Spinal cord (tissue), 10 donors: ENCODE results near the gene SPDYC. TPM values are rescaled to one million over a fixed set of nuclear protein-coding genes. Genes with fewer than 3 reads are reported as not detected.
A peak's percentile ranks its signal among the peaks of the same experiment; 100 is the strongest.
"Not testable (repeated sequence)": the region's sequence is repeated elsewhere in the genome, so short reads cannot be mapped to it uniquely, and the experiment has no call there.

ENCODE experiments used
- DNase-seq, 6 donors: peaks; one replicate each; pipeline versions ENCODE4 v3.0.0 to v3.0.0-alpha.2; 2013 to 2015; ENCODE audit warnings: low spot score in 6 of 6, low read depth in 4 of 6
- H3K27ac ChIP-seq: one replicate; pipeline ENCODE4 v1.5.1; 2013; ENCODE audit warnings: low read depth, low read length, control low read depth
- H3K27me3 ChIP-seq: one replicate; pipeline ENCODE4 v1.6.1; 2013; ENCODE audit warnings: low read length; ENCODE audit not compliant: control insufficient read depth, insufficient read depth
- H3K36me3 ChIP-seq: one replicate; pipeline ENCODE4 v1.6.1; 2013; ENCODE audit warnings: low read length; ENCODE audit not compliant: control insufficient read depth, insufficient read depth
- H3K4me1 ChIP-seq: one replicate; pipeline ENCODE4 v1.6.1; 2013; ENCODE audit warnings: low read length; ENCODE audit not compliant: control insufficient read depth, insufficient read depth
- H3K4me3 ChIP-seq: one replicate; pipeline ENCODE4 v1.5.1; 2013; ENCODE audit warnings: low read depth, low read length, control low read depth
- H3K9me3 ChIP-seq: one replicate; pipeline ENCODE4 v1.6.1; 2013; ENCODE audit warnings: low read length; ENCODE audit not compliant: control insufficient read depth, insufficient read depth
- WGBS: methylation state at CpG from one replicate; pipeline ENCODE4 v1.1.5; 2013; ENCODE audit warnings: missing lambda C conversion rate; ENCODE audit not compliant: insufficient coverage; 5-methylcytosine and 5-hydroxymethylcytosine counted together
- polyA plus RNA-seq, 2 donors: library from polyadenylated mRNA; unstranded; fragments of 120-200 nt; gene quantifications; one replicate each; pipeline ENCODE4 v1.2.1, GENCODE V29; 2013; ENCODE audit not compliant: insufficient read length in 2 of 2
- total RNA-seq, 2 donors: library from RNA; depleted of rRNA in 1 of 2; stranded (reverse); fragments of 120-200 nt in 1 of 2; fragments of >200 nt in 1 of 2; gene quantifications; one replicate each; pipeline versions ENCODE4 v1.2.3 to v1.2.4, GENCODE V29; 2013 to 2014
- donor health status: healthy.

The SPDYC gene
- total and polyA plus RNA-seq, 4 donors: 0.17 TPM; not detected in 3

GRCh38 chr11:65165410-65166317 is 4.4 kb upstream of the SPDYC start:
- no peaks in the 10 kb centered on the region for H3K9me3 ChIP-seq
- no peaks in the 10 kb centered on the region for H3K36me3 ChIP-seq
- H3K4me1 ChIP-seq: peaks cover 4% of the 10 kb centered on the region
- 51% methylated on average over 24 of the region's 31 CpGs for WGBS
- no peak overlapping the region for H3K4me3 ChIP-seq
- H3K27me3 ChIP-seq: no peaks in the 10 kb centered on the region
- peak overlapping the region; percentile 6 for H3K27ac ChIP-seq
- peak in 1 of 6 donors; percentile 21 for DNase-seq

GRCh38 chr11:65166893-65167292 is 3.1 kb upstream of the SPDYC start:
- Histone ChIP-seq H3K4me3 (no peak overlapping the region), H3K36me3 (no peaks in the 10 kb centered on the region), H3K27ac (no peak overlapping the region), H3K9me3 (no peaks in the 10 kb centered on the region), H3K27me3 (no peaks in the 10 kb centered on the region), H3K4me1 (peaks cover 4% of the 10 kb centered on the region)
- no peak for DNase-seq
- WGBS: 100% methylated on average over 1 of the region's 3 CpGs

- H3K4me1 ChIP-seq: peaks cover 4% of the 10 kb centered on the region
- DNase-seq: no peak
- WGBS: no CpG with 5 or more reads among the region's 3 CpGs
Observed at GRCh38 chr11:65167656-65168055, 2.4 kb upstream of the SPDYC start.

GRCh38 chr11:65169164-65169641 is 830 bp upstream of the SPDYC start:
- Histone ChIP-seq H3K36me3 (no peaks in the 10 kb centered on the region), H3K27me3 (no peaks in the 10 kb centered on the region), H3K4me3 (no peak overlapping the region), H3K9me3 (no peaks in the 10 kb centered on the region), H3K27ac (no peak overlapping the region), H3K4me1 (peaks cover 4% of the 10 kb centered on the region)
- WGBS: 65% methylated on average over 5 of the region's 11 CpGs
- DNase-seq: no peak

More at GRCh38 chr11:65167656-65168055, 2.4 kb upstream of the SPDYC start:
- no peaks in the 10 kb centered on the region for H3K27me3 ChIP-seq
- H3K27ac ChIP-seq: no peak overlapping the region
- H3K36me3 ChIP-seq: no peaks in the 10 kb centered on the region
- no peaks in the 10 kb centered on the region for H3K9me3 ChIP-seq
- H3K4me3 ChIP-seq: no peak overlapping the region

GRCh38 chr11:65172600-65172999 is 2.6 kb downstream of the SPDYC start:
- no peaks in the 10 kb centered on the region for H3K4me1 ChIP-seq
- no peaks in the 10 kb centered on the region for H3K9me3 ChIP-seq
- no peaks in the 10 kb centered on the region for H3K27me3 ChIP-seq
- WGBS: 90% methylated on average over 8 of the region's 10 CpGs
- DNase-seq: no peak
- no peak overlapping the region for H3K27ac ChIP-seq
- no peaks in the 10 kb centered on the region for H3K36me3 ChIP-seq
- H3K4me3 ChIP-seq: no peak overlapping the region

GRCh38 chr11:65174571-65175010 is 4.6 kb downstream of the SPDYC start:
- H3K4me1 ChIP-seq, H3K27me3 ChIP-seq, H3K9me3 ChIP-seq, H3K27ac ChIP-seq, H3K36me3 ChIP-seq, H3K4me3 ChIP-seq, DNase-seq: not testable (repeated sequence)
- 14% methylated on average over 1 of the region's 2 CpGs for WGBS

- Histone ChIP-seq H3K36me3 (peaks cover 17% of the 10 kb centered on the region), H3K27me3 (no peaks in the 10 kb centered on the region), H3K9me3 (no peaks in the 10 kb centered on the region), H3K4me3 (peak overlapping the region; percentile 83), H3K4me1 (peaks cover 32% of the 10 kb centered on the region), H3K27ac (peak overlapping the region; percentile 57)
- 0% methylated on average over 59 of the region's 60 CpGs for WGBS
- peak in 3 of 6 donors; percentile 41 to 83 (median 79) for DNase-seq
Observed at GRCh38 chr11:65180877-65181568, 11.0 kb downstream of the SPDYC start.

GRCh38 chr11:65181569-65182257 is 11.7 kb downstream of the SPDYC start, which contains the start of gene CAPN1:
Gene CAPN1 (plus strand): TSS chr11:65181928. CDS start chr11:65182702, 774 bp downstream.
- peaks cover 24% of the 10 kb centered on the region for H3K36me3 ChIP-seq
- WGBS: under 1% methylated on average over 23 of the region's 43 CpGs
- DNase-seq: peak in 2 of 6 donors; percentile 81 to 85
- peak within 1 kb of the TSS; percentile 83 for H3K4me3 ChIP-seq
- H3K9me3 ChIP-seq: no peaks in the 10 kb centered on the region
- H3K4me1 ChIP-seq: peaks cover 32% of the 10 kb centered on the region
- peak within 1 kb of the TSS; percentile 75 for H3K27ac ChIP-seq
- no peaks in the 10 kb centered on the region for H3K27me3 ChIP-seq
